Astrocyte of the spinal cord (primary cell): ENCODE data around the gene VAV3.
"Not testable (repeated sequence)": the region's sequence is repeated elsewhere in the genome, so short reads cannot be mapped to it uniquely, and the experiment has no call there.

Experiments
- DNase-seq: peaks from one replicate; pipeline ENCODE4 v3.0.0; 2011; ENCODE audit warnings: low read depth, low spot score
- H3K4me3 ChIP-seq: 2 replicates; pipeline ENCODE4 v1.5.1; 2011; ENCODE audit warnings: low read depth, mild to moderate bottlenecking, low read length, moderate library complexity
- in situ Hi-C: cut with HindIII; loops from 2 replicates; pipeline ENCODE4 v1.10.0; 2017; ENCODE audit warnings: low sequenced_read_pairs
- TF ChIP-seq, protein P1 (sequence below): IDR thresholded peaks from 2 replicates; pipeline ENCODE4 v1.5.1; 2012; ENCODE audit warnings: low read depth, mild to moderate bottlenecking, low read length, inconsistent platforms

The VAV3 gene

DNA sequence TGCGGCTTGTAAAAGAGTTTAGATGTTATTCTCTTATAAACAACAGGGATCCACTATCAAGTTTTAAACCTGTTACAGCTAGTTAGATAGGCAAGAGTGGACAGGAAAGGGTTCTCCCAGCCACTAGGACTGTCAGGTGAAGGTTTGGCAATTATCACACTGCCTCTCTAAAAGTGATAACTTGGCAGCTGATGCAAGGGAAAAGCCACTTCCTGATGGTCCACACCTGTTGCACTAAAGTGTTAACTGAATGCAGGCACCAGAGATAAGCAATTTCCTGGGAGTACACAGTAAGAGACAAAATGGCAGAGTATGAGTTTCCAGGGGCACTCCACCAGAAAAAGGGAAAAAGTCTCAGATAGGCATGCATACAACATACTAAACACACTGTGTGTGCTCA lies 99.4 kb downstream of the VAV3 start:
- in situ Hi-C loops, result no loop called here
- no peak for DNase-seq
- TF ChIP-seq, protein P1, sequence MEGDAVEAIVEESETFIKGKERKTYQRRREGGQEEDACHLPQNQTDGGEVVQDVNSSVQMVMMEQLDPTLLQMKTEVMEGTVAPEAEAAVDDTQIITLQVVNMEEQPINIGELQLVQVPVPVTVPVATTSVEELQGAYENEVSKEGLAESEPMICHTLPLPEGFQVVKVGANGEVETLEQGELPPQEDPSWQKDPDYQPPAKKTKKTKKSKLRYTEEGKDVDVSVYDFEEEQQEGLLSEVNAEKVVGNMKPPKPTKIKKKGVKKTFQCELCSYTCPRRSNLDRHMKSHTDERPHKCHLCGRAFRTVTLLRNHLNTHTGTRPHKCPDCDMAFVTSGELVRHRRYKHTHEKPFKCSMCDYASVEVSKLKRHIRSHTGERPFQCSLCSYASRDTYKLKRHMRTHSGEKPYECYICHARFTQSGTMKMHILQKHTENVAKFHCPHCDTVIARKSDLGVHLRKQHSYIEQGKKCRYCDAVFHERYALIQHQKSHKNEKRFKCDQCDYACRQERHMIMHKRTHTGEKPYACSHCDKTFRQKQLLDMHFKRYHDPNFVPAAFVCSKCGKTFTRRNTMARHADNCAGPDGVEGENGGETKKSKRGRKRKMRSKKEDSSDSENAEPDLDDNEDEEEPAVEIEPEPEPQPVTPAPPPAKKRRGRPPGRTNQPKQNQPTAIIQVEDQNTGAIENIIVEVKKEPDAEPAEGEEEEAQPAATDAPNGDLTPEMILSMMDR, result no peak
- no peak overlapping the region for H3K4me3 ChIP-seq

DNA sequence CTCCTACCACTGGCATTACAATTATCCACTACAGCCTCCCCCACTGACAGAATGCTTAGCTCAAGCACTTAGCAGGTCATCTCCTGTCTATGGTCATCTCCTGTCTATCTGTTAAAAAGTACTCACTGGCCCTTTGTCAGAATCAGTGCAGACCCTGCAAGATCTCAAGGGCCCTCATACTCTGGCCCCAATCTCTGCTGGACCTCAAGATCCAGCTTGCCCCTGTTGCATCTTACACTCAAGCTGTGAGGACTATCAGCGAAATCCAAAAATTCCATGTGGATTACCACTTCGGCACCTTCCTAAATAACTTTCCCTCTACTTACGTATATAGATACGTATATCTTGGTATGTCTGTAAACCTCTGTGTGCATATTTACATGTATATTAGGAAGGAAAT lies 101.6 kb downstream of the VAV3 start:
- H3K4me3 ChIP-seq, result no peak overlapping the region
- TF ChIP-seq, protein P1, result no peak
- in situ Hi-C loops, result no loop called here
- DNase-seq, result no peak

DNA sequence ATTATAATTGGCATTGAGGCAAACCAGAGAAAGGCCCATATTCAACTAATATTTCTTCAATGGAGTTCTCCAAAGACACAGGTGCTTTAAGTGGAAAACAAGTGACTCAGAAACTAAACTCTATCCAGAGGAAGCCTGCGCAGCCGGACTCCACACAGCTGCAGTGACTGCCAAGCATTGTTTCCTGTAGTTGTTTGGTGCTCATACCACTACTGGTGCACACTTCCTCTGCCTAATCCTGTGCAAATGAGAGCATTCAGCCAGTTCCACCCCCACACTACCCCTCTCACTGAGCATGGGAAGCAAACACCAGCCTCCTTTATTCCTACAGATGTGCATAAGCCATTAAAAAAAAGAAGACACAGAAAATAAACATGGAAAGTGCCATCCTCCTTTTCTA lies 102.9 kb downstream of the VAV3 start:
- no peak overlapping the region for H3K4me3 ChIP-seq
- in situ Hi-C loops, result no loop called here
- DNase-seq, result no peak
- TF ChIP-seq, protein P1, result no peak

DNA sequence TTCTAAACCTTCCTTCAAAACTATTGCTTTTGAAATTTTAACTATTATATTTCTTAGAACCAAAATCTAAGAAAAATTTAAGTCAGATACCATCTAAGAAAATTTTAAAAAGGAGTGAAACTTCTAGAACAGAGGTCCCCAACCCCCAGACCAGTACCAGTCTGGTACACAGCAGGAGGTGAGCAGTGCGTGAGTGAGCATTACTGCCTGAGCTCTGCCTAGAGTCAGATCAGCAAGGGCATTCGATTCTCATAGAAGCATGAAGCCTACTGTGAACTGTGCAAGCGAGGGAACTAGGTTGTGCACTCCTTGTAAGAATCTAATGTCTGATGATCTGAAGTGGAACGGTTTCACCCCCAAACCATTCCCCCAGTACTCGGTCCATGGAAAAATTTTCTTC lies 106.7 kb downstream of the VAV3 start:
- in situ Hi-C loops, result no loop called here
- TF ChIP-seq, protein P1, result no peak
- DNase-seq, result no peak
- no peak overlapping the region for H3K4me3 ChIP-seq

DNA sequence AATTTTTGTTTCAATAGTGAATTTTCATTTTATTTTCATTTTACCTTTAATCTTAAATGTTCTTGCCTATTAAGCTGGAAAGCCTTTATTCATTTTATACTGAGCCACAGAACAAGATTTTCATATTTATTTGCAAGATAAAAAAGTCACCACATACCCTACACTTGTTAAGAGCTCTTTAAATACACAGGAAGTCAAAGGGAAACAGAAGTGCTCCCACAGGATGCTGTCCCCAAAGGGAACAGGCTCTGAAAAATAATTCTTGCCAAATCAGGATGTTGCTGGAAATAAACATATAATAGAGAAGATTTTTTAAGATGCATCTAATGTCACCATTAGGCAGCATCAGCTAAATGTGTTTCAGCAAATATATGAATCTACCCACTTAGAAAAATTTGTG lies 113.6 kb downstream of the VAV3 start:
- no peak for DNase-seq
- no peak overlapping the region for H3K4me3 ChIP-seq
- TF ChIP-seq, protein P1, result no peak
- in situ Hi-C loops, result no loop called here

DNA sequence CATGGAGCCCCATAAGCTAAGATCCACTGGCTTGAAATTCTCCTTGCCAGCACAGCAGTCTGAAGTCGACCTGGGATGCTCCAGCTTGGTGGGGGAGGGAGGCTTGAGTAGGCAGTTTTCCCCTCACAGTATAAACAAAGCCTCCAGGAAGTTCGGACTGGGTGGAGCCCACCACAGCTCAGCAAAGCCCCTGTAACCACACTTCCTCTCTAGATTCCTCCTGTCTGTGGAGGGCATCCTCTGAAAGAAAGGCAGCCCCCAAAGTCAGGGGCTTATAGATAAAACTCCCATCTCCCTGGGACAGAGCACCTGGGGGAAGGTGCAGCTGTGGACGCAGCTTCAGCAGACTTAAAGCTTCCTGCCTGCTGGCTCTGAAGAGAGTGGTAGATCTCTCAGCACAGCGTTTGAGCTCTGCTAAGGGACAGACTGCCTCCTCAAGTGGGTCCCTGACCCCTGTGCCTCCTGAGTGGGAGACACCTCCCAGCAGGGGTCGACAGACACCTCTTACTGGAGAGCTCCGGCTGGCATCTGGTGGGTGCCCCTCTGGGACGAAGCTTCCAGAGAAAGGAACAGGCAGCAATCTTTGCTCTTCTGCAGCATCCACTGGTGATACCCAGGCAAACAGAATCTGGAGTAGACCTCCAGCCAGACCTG lies 120.3 kb downstream of the VAV3 start:
- DNase-seq, H3K4me3 ChIP-seq, in situ Hi-C loops: not testable (repeated sequence)

DNA sequence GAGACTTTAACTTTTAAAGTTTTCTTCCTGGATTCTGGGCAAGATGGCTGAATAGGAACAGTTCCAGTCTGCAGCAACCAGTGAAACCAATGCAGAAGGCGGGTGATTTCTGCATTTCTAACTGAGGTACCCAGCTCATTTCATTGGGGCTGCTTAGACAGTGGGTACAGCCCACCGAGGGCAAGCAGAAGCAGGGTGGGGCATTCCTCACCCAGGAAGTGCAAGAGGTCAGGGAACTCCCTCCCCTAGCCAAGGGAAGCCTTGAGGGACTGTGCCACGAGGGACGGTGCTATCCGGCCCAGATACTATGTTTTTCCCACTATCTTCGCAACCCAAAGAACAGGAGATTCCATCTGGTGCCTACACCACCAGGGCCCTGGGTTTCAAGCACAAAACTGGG lies 121.0 kb downstream of the VAV3 start:
- in situ Hi-C loops, result no loop called here
- TF ChIP-seq, protein P1, result no peak
- no peak overlapping the region for H3K4me3 ChIP-seq
- no peak for DNase-seq
